HG02759 (cell line): ENCODE results near the gene SP5.
"Not testable (repeated sequence)": the region's sequence is repeated elsewhere in the genome, so short reads cannot be mapped to it uniquely, and the experiment has no call there.

Experiments
- ATAC-seq: cut with Tn5 transposase; IDR thresholded peaks from one replicate; pipeline ENCODE4 v1.9.1; 2021; ENCODE audit warnings: mild to moderate bottlenecking, moderate library complexity; ENCODE audit not compliant: unreplicated experiment

The SP5 gene

GRCh38 chr2:170715062-170715931, at the start of gene SP5:
Gene SP5 (plus strand): TSS chr2:170715337. CDS start chr2:170715513, 176 bp downstream.
- ATAC-seq: no peak

- no peak for ATAC-seq
Observed at GRCh38 chr2:170665743-170666142, 49.4 kb upstream of the SP5 start.

- no peak for ATAC-seq
Observed at GRCh38 chr2:170669909-170670308, 45.2 kb upstream of the SP5 start.

- no peak for ATAC-seq
Observed at GRCh38 chr2:170670651-170671050, 44.5 kb upstream of the SP5 start.

GRCh38 chr2:170671079-170671478, 44.1 kb upstream of the SP5 start:
- no peak for ATAC-seq

- ATAC-seq: not testable (repeated sequence)
Observed at GRCh38 chr2:170674282-170674681, 40.9 kb upstream of the SP5 start.

- no peak for ATAC-seq
Observed at GRCh38 chr2:170675701-170676100, 39.4 kb upstream of the SP5 start.

GRCh38 chr2:170679607-170680079, 35.5 kb upstream of the SP5 start:
- no peak for ATAC-seq

- ATAC-seq: no peak
Observed at GRCh38 chr2:170680172-170680941, 34.8 kb upstream of the SP5 start.

GRCh38 chr2:170681311-170681710, 33.8 kb upstream of the SP5 start:
- ATAC-seq: no peak

- no peak for ATAC-seq
Observed at GRCh38 chr2:170685591-170685990, 29.5 kb upstream of the SP5 start.

- ATAC-seq: no peak
Observed at GRCh38 chr2:170689481-170689880, 25.7 kb upstream of the SP5 start.

GRCh38 chr2:170690640-170691039, 24.5 kb upstream of the SP5 start:
- ATAC-seq: no peak

- ATAC-seq: no peak
Observed at GRCh38 chr2:170694316-170694715, 20.8 kb upstream of the SP5 start.

GRCh38 chr2:170695521-170696410, 19.4 kb upstream of the SP5 start:
- ATAC-seq: no peak

GRCh38 chr2:170696948-170697347, 18.2 kb upstream of the SP5 start:
- ATAC-seq: no peak

- no peak for ATAC-seq
Observed at GRCh38 chr2:170701011-170701410, 14.1 kb upstream of the SP5 start.

- no peak for ATAC-seq
Observed at GRCh38 chr2:170703776-170704476, 11.2 kb upstream of the SP5 start.

- no peak for ATAC-seq
Observed at GRCh38 chr2:170707821-170708795, 7.0 kb upstream of the SP5 start.
